ENCODE results near the gene SGSM2.

Gene SGSM2

GRCh38 chr17:2396192-2396567, 58.9 kb downstream of the SGSM2 start:
- TF ChIP-seq CTCF (conservative IDR thresholded peaks at IDR 0.05; ENCODE audit: low read depth, low read length) = no peak
- H3K4me3 ChIP-seq (ENCODE audit: low read length) = peak overlapping the region; percentile 39

GRCh38 chr17:2396568-2397246, 59.4 kb downstream of the SGSM2 start:
- peak overlapping the region; percentile 39 for H3K4me3 ChIP-seq (ENCODE audit: low read length)
- TF ChIP-seq CTCF (conservative IDR thresholded peaks at IDR 0.05; ENCODE audit: low read depth, low read length) = no peak
- DNase-seq (ENCODE audit: low read depth) = peak; percentile 95

More at GRCh38 chr17:2396192-2396567, 58.9 kb downstream of the SGSM2 start:
- no peak for DNase-seq (ENCODE audit: low read depth)

GRCh38 chr17:2397247-2398171, 60.2 kb downstream of the SGSM2 start:
- DNase-seq (ENCODE audit: low read depth) = no peak
- H3K4me3 ChIP-seq (ENCODE audit: low read length) = peak overlapping the region; percentile 12
- TF ChIP-seq CTCF (conservative IDR thresholded peaks at IDR 0.05; ENCODE audit: low read depth, low read length) = no peak

GRCh38 chr17:2398182-2398581, 60.9 kb downstream of the SGSM2 start:
- no peak for TF ChIP-seq CTCF (conservative IDR thresholded peaks at IDR 0.05; ENCODE audit: low read depth, low read length)
- no peak for DNase-seq (ENCODE audit: low read depth)
- H3K4me3 ChIP-seq (ENCODE audit: low read length) = peak overlapping the region; percentile 44

GRCh38 chr17:2398655-2399571, 61.6 kb downstream of the SGSM2 start:
- TF ChIP-seq CTCF (conservative IDR thresholded peaks at IDR 0.05; ENCODE audit: low read depth, low read length) = no peak
- peak overlapping the region; percentile 72 for H3K4me3 ChIP-seq (ENCODE audit: low read length)
- DNase-seq (ENCODE audit: low read depth) = peak; percentile 63

GRCh38 chr17:2399572-2400473, 62.5 kb downstream of the SGSM2 start:
- TF ChIP-seq CTCF (conservative IDR thresholded peaks at IDR 0.05; ENCODE audit: low read depth, low read length) = no peak
- peak; percentile 95 for DNase-seq (ENCODE audit: low read depth)
- H3K4me3 ChIP-seq (ENCODE audit: low read length) = peak overlapping the region; percentile 95

All from retinal pigment epithelial cell (primary cell).